ENCODE results near the gene ZNF785. TPM values are rescaled to one million over a fixed set of nuclear protein-coding genes. Genes with fewer than 3 reads are reported as not detected.

The ZNF785 gene
- total and polyA plus RNA-seq, 2 of the 13 experiments (the other 11 are each of a cell fraction or from before 2014, with no cell fraction given), result 0.01 TPM; not detected in 1

DNA sequence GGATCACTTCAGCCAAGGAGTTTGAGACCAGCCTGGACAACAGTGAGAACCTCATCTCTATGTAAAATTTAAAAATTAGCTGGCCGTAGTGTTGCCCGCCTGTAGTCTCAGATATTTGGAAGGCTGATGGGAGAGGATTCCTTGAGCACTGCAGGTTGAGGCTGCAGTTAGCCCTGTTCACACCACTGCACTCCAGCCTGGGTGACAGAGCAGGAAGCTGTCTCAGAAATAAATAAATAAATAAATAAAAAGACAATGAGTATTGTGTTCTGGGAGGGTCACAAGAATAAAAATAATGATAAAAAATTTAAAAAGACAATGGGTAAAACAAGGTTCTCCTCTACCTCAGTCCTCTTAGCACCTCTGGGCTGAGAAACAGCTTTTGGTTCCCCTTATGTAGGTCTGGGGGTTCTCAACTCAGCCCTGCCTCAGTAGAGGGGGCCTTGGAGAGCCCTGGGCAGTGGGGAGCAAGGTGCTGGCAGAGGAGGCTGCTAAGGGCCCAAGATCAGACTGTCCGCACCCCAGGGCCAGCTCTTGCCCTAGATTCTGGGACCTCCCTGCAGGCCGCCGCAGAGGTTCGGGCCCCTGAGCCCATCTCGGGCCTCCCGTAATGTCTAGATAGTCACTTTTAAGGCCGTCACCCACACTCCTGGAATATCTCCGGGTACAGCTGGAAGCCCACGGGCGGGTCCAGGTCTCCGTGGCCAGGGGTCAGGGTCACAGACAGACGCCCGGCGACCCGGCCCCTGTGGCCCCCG, 30.8 kb downstream of the ZNF785 start (continued):
- TF ChIP-seq, protein P1, sequence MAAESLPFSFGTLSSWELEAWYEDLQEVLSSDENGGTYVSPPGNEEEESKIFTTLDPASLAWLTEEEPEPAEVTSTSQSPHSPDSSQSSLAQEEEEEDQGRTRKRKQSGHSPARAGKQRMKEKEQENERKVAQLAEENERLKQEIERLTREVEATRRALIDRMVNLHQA (CRISPR knock-in tag; IDR thresholded peaks at IDR 0.05), result no peak

DNA sequence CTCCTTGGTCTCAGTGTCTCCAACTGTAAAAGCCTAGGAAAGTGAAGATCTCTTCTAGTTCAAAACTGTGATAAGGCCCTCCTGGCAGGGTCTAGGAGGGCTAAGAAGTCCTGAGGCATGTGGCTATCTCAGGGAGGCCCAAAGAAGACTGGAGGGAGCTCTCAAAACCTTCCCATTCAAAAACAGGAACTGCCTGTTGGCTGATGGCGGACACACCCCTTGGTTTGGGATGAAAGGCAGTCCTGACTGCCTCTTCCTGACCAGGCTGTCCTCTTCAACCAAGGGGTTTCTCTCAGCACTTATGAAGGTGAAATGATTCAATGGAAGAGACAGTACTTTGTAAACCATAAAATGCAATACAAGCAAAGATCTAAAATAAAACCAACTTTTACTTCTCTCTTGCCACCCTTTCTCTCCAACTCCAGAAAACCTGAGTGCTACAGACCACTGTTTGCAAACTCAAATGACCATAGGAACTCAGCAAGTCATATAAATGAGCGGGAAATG, 32.1 kb downstream of the ZNF785 start:
- Histone ChIP-seq H3K36me3 (replicated peaks in 1 of 2; ENCODE audit: control insufficient read depth in 1 of 2, insufficient read depth in 2 of 2, low read length in 2 of 2) (peaks cover 0 to 25% of the 10 kb centered on the region in 2 experiments; a peak in 4 of 5 replicates), H3K9ac (ENCODE audit: insufficient read depth, low read depth, low read length) (no peak overlapping the region), H4K20me1 (ENCODE audit: insufficient read depth, low read length) (no peaks in the 10 kb centered on the region), H3K4me3 (replicated peaks in 1 of 3; ENCODE audit: insufficient read depth in 1 of 3, low read depth in 2 of 3, low read length in 3 of 3) (no peak overlapping the region), H3K9me3 (ENCODE audit: low read length) (no peaks in the 10 kb centered on the region), H3K27me3 (ENCODE audit: control insufficient read depth in 1 of 2, insufficient read depth in 2 of 2, low read length in 2 of 2) (no peaks in the 10 kb centered on the region), H3K4me2 (ENCODE audit: low read depth, low read length) (no peak overlapping the region), H3K4me1 (ENCODE audit: insufficient read depth, low read length) (peaks cover 50% of the 10 kb centered on the region), H3K27ac (ENCODE audit: extremely low read length, insufficient read depth, low read length) (no peak overlapping the region), H3K79me2 (ENCODE audit: insufficient read depth, low read length) (peaks cover 21% of the 10 kb centered on the region), H2AFZ (ENCODE audit: low read length) (no peak overlapping the region)
- in situ Hi-C loops (cut with HindIII; ENCODE audit: extremely low pct_ligation_motif_present, low pct_unique_long_range_greater_than_20kb) (no loop called here), intact Hi-C loops (cut with micrococcal nuclease; ENCODE audit: unreplicated experiment) (no loop called here)
- no TSS peak for BruUV-seq (replicated peaks)
- POLR2A ChIA-PET, result interaction anchor here (1.0 to 2.2 kb wide), 2 partner anchors 12 to 20 kb away, joined by 4 to 12 read pairs; no protein-coding TSS in a partner anchor
- 97% methylated on average over 2 of the region's 2 CpGs for WGBS (ENCODE audit: low lambda C conversion rate)
- ATAC-seq (no peak), FAIRE-seq (no peak), DNase-seq (ENCODE audit: low spot score) (no peak)
- CTCF ChIA-PET (ENCODE audit: low intra/inter-chr PET ratio, low total read pairs), result no interaction called here
- TF ChIP-seq, protein P2, sequence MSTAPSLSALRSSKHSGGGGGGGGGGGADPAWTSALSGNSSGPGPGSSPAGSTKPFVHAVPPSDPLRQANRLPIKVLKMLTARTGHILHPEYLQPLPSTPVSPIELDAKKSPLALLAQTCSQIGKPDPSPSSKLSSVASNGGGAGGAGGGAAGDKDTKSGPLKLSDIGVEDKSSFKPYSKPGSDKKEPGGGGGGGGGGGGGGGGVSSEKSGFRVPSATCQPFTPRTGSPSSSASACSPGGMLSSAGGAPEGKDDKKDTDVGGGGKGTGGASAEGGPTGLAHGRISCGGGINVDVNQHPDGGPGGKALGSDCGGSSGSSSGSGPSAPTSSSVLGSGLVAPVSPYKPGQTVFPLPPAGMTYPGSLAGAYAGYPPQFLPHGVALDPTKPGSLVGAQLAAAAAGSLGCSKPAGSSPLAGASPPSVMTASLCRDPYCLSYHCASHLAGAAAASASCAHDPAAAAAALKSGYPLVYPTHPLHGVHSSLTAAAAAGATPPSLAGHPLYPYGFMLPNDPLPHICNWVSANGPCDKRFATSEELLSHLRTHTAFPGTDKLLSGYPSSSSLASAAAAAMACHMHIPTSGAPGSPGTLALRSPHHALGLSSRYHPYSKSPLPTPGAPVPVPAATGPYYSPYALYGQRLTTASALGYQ (CRISPR knock-in tag; IDR thresholded peaks at IDR 0.05), result no peak
- TF ChIP-seq, protein P3, sequence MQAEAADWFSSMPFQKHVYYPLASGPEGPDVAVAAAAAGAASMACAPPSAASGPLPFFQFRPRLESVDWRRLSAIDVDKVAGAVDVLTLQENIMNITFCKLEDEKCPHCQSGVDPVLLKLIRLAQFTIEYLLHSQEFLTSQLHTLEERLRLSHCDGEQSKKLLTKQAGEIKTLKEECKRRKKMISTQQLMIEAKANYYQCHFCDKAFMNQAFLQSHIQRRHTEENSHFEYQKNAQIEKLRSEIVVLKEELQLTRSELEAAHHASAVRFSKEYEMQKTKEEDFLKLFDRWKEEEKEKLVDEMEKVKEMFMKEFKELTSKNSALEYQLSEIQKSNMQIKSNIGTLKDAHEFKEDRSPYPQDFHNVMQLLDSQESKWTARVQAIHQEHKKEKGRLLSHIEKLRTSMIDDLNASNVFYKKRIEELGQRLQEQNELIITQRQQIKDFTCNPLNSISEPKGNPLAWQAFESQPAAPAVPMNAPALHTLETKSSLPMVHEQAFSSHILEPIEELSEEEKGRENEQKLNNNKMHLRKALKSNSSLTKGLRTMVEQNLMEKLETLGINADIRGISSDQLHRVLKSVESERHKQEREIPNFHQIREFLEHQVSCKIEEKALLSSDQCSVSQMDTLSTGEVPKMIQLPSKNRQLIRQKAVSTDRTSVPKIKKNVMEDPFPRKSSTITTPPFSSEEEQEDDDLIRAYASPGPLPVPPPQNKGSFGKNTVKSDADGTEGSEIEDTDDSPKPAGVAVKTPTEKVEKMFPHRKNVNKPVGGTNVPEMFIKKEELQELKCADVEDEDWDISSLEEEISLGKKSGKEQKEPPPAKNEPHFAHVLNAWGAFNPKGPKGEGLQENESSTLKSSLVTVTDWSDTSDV (CRISPR knock-in tag; IDR thresholded peaks at IDR 0.05), result no peak
- TF ChIP-seq ATRX (CRISPR knock-in tag; IDR thresholded peaks at IDR 0.05; ENCODE audit: borderline replicate concordance) (no peak), ZNF451 (CRISPR knock-in tag; IDR thresholded peaks at IDR 0.05) (no peak)
- TF ChIP-seq, protein P4, sequence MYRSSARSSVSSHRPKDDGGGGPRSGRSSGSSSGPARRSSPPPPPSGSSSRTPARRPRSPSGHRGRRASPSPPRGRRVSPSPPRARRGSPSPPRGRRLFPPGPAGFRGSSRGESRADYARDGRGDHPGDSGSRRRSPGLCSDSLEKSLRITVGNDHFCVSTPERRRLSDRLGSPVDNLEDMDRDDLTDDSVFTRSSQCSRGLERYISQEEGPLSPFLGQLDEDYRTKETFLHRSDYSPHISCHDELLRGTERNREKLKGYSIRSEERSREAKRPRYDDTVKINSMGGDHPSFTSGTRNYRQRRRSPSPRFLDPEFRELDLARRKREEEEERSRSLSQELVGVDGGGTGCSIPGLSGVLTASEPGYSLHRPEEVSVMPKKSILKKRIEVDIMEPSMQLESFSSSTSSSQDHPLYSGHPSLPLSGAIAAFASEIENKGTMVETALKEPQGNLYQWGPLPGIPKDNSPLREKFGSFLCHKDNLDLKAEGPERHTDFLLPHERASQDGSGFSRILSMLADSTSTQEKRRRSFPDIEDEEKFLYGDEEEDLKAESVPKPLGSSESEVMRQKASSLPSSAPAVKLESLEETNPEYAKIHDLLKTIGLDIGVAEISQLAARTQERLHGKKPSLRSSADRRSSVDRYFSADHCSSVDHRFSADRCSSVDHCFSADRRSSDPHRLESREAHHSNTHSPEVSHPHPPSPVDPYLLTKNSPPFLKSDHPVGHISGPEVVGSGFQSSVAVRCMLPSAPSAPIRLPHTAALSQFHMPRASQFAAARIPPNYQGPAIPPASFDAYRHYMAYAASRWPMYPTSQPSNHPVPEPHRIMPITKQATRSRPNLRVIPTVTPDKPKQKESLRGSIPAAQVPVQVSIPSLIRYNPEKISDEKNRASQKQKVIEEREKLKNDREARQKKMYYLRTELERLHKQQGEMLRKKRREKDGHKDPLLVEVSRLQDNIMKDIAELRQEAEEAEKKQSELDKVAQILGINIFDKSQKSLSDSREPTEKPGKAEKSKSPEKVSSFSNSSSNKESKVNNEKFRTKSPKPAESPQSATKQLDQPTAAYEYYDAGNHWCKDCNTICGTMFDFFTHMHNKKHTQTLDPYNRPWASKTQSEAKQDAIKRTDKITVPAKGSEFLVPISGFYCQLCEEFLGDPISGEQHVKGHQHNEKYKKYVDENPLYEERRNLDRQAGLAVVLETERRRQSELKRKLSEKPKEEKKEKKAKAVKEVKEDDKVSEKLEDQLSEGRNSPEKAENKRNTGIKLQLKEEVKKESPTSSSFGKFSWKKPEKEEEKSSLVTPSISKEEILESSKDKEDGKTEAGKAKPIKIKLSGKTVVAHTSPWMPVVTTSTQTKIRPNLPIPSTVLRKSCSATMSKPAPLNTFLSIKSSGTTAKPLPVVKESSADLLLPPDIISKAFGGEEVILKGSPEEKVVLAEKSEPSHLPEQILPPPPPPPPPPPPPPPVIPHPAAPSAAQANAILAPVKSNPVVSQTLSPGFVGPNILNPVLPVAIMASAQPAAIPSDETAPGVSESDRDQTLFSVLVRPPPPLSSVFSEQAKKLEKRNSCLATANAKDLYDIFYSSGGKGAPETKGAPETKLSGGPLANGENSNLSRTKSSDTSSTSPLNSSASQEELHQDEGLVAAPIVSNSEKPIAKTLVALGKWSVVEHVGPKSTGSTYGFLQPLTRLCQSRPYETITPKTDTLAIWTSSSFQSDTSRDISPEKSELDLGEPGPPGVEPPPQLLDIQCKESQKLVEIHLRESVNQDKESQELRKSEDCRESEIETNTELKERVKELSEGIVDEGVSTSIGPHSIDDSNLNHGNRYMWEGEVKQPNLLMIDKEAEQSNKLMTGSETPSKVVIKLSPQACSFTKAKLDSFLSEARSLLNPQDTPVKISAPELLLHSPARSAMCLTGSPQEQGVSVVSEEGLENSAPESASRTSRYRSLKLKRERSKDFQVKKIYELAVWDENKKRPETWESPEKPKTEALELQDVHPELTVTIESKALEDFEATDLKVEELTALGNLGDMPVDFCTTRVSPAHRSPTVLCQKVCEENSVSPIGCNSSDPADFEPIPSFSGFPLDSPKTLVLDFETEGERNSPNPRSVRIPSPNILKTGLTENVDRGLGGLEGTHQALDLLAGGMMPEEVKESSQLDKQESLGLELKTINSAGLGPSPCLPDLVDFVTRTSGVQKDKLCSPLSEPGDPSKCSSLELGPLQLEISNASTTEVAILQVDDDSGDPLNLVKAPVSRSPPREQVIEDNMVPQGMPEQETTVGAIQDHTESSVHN (CRISPR knock-in tag; IDR thresholded peaks at IDR 0.05), result 0 out of 2 replicates have a peak, but pooled peaks have one; percentile 8
